Activated CD4-positive, alpha-beta T cell treated with anti-CD3 and anti-CD28 coated beads for 48 hours (primary cell): ENCODE data around the gene SLC26A4.

Experiments
- DNase-seq: peaks from one replicate; pipeline ENCODE4 v3.0.0-alpha.2; 2020

The SLC26A4 gene

DNA sequence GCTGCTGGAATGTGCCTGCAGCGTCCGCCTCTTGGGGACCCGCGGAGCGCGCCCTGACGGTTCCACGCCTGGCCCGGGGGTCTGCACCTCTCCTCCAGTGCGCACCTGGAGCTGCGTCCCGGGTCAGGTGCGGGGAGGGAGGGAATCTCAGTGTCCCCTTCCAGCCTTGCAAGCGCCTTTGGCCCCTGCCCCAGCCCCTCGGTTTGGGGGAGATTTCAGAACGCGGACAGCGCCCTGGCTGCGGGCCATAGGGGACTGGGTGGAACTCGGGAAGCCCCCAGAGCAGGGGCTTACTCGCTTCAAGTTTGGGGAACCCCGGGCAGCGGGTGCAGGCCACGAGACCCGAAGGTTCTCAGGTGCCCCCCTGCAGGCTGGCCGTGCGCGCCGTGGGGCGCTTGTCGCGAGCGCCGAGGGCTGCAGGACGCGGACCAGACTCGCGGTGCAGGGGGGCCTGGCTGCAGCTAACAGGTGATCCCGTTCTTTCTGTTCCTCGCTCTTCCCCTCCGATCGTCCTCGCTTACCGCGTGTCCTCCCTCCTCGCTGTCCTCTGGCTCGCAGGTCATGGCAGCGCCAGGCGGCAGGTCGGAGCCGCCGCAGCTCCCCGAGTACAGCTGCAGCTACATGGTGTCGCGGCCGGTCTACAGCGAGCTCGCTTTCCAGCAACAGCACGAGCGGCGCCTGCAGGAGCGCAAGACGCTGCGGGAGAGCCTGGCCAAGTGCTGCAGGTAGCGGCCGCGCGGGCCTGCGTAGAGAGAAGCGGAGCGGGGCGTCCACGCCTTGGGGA, 645 bp downstream of the SLC26A4 start:
- peak; percentile 71 for DNase-seq

DNA sequence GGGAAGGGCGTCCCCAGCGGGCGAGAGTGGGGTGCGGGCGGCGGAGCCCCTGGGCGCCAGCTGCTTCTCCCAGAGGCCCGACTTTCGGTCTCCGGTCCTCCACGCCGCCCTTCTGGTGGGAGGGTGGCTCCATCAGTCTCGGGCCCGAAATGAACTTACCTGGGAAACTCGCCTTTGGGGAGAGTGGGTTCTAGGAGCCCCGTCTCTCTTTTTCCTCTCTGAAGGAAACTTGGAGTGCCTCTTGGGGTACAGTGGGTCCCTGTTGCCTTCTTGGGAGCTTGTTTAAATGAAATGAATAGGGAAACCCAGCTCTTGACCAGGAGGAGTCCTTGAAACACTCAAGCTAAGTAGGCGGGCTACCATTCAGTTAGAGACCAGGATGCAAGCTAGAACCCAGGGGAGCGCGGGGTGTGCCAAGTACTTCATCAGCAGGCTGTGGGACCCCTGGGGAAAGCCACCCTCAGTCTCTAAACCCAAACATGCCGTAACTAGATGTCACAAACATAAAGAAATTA, 1.3 kb downstream of the SLC26A4 start:
- DNase-seq = peak; percentile 6

DNA sequence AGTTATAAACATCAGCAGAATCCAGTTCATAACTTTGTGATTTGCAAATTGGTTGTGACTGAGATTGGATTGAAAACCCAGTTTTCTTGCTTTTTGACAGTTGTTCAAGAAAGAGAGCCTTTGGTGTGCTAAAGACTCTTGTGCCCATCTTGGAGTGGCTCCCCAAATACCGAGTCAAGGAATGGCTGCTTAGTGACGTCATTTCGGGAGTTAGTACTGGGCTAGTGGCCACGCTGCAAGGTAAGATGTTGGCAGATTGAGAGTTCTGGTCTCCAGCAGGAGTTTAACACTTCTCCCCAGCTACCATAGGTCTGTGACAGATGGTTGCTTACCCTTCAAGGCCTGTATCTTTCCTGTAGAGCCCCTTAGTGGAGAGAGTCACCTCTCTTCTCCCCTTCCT, 2.6 kb downstream of the SLC26A4 start:
- DNase-seq = no peak

DNA sequence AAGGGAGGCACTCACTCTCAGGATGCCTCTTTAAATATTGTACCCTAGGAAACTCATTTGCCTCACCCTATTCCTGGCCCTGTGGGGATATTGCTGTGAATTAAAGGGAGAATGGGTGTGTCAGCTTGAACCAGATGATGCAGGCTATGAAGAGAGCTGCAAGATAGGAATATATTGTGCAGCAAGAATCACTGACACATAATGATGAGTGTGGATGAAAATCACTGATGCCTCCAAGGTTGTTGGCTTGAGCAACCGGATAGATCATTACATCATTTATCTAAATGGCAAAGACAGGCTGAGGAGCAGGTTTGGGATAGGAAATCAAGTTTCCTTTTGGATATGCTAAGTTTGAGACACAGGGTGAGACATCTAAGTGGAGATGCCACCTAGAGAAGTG, 6.2 kb downstream of the SLC26A4 start:
- no peak for DNase-seq

DNA sequence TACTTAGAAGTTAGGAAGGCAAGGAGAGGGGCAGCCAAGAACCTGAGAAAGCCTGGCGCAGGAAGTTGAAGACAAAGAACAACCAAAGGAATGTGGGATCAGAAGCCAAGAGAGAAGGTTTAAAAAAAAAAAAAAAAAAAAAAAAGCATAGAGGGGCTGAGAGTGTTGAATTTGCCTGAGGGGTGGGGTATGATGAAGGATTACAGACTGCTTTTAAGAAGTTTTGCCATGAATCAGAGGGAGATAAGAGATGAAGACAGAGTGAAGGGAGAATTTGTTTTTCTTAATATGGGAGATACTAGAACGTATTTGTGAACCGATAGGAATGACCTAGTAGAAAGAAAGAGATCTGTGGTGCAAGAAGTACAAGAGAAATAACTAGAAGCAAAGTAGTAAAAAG, 6.7 kb downstream of the SLC26A4 start:
- DNase-seq = no peak

DNA sequence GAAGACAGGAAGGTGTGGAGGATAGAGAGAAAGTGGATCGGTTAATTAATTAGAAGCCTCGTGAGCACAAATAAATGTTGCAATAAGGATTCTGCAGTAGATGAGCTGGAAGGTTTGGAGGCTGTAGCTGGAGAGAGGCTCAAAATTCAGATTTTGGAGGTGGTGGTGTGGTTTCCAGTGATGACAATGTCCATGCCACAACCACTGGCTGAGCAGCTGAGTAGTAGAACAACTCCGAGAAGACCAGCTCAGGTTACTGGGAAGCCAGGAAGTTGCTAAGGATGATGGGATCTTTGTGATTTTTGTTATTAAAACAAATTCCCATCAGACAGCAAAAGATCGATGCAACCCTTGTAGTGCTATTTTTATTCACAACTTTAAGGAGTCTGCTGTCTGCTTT, 7.7 kb downstream of the SLC26A4 start:
- DNase-seq = no peak

DNA sequence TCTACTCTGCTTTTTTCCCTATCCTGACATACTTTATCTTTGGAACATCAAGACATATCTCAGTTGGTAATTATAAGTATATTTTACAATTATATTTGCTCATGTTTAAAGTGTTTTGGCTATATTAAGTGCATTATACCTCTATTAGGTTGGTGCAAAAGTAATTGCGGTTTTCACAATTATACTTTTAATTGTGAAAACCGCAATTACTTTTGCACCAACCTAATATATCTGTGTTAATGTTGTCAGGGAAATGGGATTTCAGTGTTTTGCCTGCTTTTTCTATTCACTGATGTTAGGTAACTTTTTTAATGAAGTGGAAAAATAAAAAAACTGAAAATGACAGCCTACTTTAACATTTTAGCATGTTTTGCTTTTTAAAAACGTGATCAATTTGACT, 11.6 kb downstream of the SLC26A4 start:
- DNase-seq = no peak

DNA sequence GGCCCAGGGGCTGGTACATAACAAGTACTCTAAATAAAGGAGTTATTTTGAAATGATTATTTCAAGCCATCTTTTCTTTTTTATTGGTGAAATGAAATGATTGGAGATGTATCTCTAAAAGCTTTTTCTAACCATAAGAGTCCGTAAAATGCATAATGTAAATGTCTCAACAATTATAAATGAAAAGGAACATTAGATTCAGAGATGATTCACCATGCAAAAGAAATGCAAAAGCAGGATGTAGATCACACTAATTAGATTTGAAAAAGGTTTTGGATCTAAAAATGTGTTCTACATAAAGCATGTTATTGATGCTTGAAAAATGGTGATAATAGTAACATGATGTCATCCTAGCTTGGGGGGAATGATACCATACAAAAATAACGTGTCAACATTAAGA, 15.6 kb downstream of the SLC26A4 start:
- no peak for DNase-seq

DNA sequence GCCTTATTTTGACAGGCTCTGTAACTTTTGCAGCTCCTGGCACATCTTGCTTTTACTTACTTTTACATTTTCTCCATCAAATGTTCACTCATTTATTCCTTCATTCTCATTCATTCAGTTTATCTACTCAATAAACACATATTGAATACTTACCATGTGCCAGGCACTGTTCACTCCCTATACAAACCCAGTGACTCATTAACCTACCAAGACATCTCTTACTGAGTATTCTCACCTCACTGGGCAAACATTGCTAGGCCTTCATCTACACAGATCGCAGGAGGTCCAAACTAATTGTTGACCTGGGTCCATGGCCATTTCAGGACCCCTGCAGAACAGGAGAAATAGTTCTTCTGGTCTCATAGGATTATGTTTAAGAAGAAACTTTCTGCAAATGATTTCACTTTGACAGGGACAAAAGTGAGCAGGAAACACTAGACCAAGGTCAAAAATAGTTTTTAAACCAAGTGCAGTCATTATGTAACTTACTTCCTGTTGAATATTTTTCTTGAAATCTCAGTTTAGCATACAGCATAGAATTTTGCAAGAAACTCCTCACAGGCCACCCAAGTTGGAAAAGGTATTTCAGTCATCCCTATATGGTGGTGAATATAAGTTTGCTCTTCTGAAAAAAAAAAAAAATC, 17.6 kb downstream of the SLC26A4 start:
- no peak for DNase-seq

DNA sequence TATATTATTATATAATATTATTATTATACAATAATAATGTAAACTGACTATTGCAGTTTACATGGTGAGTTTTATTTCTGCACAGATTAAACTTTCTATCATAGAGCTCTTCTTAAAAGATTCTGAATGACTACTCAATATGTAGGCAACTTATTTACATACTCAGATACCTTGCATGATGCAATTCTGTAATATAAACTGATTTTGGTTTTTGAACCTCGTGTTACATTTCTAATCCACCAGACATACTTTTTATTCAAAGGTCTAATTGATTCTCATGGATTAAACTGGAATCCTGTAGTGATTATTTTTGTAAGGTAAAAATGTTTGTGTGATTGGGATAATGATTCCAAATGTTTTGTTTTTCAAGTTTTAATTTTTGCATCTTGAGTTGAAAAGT, 19.9 kb downstream of the SLC26A4 start:
- DNase-seq = no peak

DNA sequence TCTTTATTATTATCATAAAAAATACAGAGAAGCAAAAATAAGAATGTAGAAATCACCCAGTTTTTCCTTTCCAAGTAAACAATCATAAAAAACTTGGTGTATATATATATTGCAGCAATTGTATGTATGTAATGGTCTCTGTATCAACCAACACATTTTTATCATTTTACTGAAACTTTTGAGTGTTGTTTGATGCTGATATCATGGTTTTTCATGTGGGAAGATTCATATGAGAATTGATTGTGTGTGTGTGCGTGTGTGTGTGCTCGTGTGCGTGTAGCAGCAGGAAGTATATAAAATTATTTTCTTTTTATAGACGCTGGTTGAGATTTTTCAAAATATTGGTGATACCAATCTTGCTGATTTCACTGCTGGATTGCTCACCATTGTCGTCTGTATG, 22.3 kb downstream of the SLC26A4 start:
- DNase-seq = no peak

DNA sequence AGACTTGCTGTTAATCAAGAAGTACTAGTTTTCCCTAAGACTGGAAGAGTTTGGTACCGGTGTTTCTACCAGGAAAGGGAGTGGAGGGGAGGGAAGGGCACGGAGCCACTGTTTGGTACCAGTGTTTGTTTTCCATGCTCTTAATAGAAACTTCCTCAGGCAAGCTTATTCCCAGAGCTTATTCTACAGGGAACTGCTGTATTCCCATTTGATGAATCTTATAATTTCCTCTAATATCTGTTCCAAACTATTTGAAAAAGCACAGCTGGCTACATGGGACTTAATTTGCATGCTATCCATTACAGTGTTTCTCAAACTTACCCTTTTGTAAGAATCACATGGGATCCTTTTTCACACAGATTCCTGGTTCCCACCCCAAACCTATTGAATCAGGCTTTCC, 23.7 kb downstream of the SLC26A4 start:
- no peak for DNase-seq

DNA sequence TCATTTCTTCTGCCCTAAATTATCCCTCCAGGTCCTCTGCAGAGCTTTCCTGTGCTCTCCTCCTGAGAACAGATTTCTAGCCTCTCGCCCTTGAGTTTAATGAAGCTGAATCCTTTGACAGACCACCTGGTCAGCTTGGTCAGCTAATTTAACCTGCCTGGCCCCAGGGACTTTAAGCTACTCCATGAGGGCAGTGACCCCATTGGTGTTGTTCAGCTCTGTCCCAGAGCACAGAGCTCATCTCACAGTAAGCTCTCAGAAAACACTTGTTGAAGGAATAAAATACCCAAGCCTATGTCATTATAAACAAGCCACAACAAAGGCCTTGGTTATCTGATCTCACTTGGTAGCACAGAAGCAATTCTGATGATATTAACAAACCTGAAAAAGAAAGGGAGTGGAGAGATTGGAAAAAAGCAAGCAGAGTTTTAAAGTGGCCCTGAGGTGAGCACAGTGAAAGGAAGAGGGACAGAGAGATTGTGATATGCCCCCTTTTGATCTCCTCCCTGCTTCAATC, 24.4 kb downstream of the SLC26A4 start:
- DNase-seq = no peak

DNA sequence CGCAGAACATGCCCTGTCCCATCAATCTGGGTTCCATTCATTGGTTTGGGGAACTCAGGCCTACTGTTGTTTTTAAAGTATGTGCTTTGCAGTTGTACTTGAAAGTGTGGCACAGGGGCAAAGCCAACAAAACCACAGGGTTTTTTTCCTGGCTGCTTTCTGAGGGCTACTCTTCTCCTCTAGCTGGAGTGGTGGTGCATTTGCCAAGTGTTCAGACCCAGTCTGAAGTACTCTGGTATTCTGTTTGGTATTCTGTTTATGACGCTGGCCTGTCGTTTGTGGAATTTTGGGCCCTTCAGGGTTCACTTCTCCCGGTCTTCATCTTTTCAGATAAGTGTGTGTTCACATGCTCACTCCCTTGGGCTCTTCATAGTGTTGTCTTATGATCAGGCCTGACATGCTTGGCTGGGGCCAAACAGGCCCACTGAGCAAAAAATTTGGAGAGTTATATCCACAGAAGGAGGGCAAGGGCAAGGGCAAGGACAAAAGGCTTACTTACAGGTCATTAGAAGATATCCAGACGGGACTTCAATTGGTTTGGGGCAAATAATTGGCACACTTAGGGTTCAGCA, 26.3 kb downstream of the SLC26A4 start:
- no peak for DNase-seq

DNA sequence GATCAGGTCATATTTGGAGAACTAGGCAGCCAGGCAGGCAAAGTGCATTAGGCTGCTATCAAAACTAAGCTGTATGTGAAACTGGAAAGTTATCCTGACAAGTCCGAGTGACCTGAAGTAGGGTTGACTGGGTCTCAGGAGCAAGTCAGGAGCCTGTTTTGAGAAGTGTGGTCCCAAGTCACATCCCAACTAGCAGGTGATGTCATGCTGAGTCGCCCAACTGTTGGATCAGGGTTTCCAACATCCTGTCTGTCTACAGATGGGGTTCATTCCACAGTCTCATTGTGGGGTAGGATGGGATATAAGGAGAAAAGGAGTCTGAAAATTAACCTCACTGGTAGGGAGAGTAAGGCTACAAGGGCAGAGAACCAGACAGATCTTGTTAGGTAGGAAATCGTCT, 27.0 kb downstream of the SLC26A4 start:
- no peak for DNase-seq

DNA sequence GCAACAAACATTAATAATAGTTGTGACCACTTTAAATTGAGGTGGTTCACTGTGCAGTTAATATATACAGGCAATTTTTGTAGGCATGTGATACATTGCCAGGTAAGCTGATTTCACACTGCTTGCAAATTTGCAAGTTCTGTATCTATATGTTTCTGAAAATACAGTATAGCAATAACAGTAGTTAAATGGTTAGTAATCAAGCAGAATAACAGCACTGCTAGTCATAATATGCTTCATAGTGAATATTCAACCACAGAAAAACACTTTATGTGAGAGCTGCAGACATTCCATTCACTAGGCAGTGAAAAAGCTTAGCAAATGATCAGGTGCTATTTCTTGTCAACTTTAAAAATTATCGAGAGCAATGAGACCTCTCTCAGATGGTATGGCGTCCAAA, 28.9 kb downstream of the SLC26A4 start:
- no peak for DNase-seq

DNA sequence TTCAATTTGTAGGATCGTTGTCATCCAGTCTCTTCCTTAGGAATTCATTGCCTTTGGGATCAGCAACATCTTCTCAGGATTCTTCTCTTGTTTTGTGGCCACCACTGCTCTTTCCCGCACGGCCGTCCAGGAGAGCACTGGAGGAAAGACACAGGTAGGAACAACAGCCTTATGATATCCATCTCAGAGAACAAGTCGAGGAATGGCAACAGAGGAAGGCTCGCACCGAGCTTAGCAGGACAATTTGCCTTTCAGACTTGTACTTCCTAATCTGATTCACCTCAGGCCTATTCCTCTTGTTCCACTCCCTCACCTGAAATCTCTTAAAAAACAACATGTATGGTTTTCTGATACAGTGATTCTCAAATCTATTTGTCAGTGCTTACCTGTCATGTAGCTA, 29.5 kb downstream of the SLC26A4 start:
- DNase-seq = no peak

DNA sequence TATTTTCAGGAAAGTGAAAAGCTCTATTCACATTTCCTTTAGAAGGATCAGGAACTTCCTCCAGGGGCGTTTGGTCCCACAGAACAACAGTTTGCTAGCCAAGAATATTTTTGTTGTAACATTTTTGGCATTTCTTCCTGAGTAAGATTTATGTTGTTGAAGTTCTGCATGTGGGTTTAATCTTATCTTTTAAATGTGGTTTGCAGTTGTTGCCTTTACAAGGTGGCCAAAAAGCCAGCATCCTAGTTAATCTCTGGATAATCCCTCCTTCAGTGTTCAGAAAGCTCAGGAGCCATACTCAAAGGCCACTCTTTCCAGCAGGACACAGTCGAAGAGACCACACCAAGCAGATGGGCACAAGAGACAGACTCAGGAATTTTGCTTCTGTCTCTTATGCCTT, 30.0 kb downstream of the SLC26A4 start:
- DNase-seq = no peak

DNA sequence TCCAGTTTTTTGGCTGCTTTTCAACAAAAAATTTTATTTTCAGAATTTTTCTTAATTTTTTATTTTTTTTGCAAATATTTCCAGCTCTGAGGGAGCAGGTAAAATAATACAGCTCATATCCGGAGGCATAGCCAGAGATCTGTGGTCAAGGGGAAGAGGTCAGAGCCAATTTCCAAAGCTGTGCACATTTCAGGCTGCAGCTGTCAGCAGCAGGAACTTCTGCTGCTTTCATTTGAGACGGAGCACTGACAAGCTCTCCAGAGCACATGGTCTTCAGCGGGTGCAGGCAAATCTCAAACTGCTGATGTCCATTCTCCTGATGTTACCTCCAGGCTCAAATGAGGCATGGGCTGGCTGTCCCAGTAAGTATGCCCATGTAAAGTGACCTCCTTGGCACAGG, 31.1 kb downstream of the SLC26A4 start:
- no peak for DNase-seq

DNA sequence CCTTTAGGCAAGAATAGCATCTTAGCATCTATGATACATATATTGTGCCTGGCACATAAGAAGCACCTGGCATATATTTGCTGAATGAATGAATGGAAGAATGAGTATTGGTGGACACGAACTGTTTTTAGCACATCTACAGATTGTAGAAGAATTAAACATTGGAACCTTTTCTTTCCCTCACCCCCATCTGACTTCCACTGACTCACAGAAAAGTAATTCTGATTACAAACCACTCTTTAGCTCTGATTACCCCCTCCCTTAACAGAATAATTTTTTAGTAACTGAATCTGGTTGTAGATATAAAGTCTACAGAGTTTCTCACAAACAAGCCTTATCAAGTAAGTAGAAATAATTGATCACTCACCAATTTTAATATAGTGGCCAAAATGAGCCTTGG, 31.9 kb downstream of the SLC26A4 start:
- DNase-seq = no peak

DNA sequence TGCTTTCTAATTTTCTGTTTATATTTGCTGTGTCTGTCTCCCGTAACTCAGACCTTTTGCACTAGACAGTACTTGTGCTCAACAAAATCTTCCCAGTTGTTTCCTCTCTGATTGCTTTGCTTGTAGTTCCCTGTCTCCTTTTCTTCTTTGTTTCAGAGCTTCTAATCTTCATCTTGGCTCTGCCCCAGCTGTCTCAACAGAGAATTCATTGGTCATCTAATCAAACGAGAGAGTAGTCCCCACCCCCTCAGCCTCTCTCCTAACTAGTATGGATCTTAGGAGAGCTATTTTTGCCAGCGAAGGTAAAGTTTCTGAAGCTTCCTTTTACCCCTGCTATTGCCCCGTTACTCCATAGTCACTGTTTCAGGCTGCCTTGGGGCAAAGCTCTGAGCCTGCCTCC, 32.8 kb downstream of the SLC26A4 start:
- DNase-seq = no peak

DNA sequence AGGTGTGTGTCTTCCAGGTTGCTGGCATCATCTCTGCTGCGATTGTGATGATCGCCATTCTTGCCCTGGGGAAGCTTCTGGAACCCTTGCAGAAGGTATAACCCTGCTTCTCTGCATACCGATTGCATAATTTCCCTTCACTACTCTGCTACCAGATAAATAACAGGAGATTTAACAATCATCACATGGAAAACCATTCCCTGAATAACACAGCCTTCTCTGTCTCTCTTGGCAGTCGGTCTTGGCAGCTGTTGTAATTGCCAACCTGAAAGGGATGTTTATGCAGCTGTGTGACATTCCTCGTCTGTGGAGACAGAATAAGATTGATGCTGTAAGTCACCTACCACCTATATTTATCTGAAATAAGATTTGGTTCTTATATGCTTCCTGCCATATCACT, 33.8 kb downstream of the SLC26A4 start:
- DNase-seq = no peak

DNA sequence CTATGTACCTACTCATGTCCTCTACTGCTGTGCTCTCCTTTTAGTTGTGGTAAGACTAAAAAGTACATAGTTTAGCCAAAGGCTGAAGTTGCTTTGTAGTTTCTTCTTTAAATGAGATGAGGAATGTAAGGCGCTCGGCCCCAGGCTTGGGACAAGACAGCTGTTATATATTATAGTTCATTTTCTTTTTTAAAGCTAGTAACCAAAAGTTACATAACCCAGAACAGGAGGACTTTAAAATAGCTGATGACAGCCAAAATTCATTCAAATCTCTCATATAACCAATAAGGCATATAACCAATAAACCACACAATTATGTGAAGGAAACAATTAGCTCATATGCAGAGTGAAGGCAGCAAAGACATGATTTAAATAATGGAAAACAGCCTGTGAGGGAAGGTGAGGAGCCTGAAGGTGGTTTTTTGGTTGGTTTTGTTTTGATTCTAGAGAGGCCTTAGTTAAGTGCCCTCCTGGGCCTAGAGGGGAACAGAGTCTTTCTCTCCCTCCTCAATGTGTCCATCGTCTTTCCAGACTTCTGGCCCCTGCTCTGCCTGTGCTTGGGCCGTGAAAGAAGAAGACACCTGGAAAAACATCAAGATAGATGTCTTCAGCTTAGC, 35.8 kb downstream of the SLC26A4 start:
- DNase-seq = no peak
